DND-41 (cell line): Measurements from ENCODE around the gene RIMS1.

Experiments used
- CTCF ChIP-seq: IDR thresholded peaks from 2 replicates; pipeline ENCODE4 v1.5.1; 2012; ENCODE audit warnings: borderline replicate concordance, low read length, moderate library complexity, mild to moderate bottlenecking; ENCODE audit not compliant: poor library complexity, severe bottlenecking; ENCODE audit errors: extremely low read depth
- EZH2 ChIP-seq: IDR thresholded peaks from 3 replicates; pipeline ENCODE4 v1.6.1; 2012; ENCODE audit warnings: borderline replicate concordance, low read depth, mild to moderate bottlenecking, moderate library complexity, low read length, inconsistent platforms; ENCODE audit not compliant: severe bottlenecking

GRCh38 chr6:71851214-71851613, 35.1 kb upstream of the RIMS1 start:
- TF ChIP-seq EZH2 (no peak), CTCF (no peak)
